Measurements from ENCODE around the gene DCANP1.

DNA sequence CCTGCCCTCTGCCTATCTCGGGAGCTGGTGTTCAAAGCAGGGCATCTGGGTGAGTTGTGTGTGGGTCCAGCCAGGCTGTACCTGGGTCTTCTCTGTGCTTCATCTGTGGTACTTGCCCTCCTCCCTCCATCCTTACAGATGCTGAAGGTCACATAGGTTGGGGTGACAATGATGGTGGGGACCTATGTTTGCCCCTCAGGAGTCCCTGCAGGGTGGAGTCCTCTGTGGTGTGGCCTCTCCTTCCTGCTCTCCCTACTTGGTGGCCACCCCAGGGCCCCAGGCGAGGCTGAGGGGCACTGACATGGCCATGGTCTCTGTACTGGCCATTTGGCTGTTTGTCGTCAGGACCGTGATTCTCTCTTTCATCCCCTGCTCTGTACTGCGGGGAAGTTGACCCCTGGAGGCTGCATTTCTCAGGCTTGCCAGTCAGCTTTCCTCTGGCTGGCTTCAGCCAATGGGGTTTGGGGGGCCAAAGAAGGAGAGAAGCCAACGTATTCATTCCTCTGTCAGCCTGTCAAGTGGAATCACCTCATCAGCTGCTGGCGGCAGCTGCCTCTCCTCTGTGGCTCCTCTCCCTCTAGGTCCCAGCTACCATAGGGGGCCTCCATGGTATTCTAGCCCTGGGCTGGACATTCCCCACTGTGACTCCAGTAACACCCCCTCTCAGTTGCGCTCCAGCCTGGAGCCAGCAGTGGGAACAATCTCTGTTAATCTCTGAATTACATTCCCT, 4.6 kb downstream of the DCANP1 start:
- no peak for TF ChIP-seq ARNTL (CRISPR knock-in tag; IDR thresholded peaks at IDR 0.05; ENCODE audit: borderline replicate concordance, low read depth)
- no peak for TF ChIP-seq ZFP30 (CRISPR knock-in tag; IDR thresholded peaks at IDR 0.05)
- TF ChIP-seq TCF4 (CRISPR knock-in tag; IDR thresholded peaks at IDR 0.05; ENCODE audit: borderline replicate concordance): no peak
- TF ChIP-seq SNAI2 (CRISPR knock-in tag; IDR thresholded peaks at IDR 0.05): no peak
- no peak for TF ChIP-seq ZFP3 (CRISPR knock-in tag; IDR thresholded peaks at IDR 0.05)
- TF ChIP-seq, protein P1, sequence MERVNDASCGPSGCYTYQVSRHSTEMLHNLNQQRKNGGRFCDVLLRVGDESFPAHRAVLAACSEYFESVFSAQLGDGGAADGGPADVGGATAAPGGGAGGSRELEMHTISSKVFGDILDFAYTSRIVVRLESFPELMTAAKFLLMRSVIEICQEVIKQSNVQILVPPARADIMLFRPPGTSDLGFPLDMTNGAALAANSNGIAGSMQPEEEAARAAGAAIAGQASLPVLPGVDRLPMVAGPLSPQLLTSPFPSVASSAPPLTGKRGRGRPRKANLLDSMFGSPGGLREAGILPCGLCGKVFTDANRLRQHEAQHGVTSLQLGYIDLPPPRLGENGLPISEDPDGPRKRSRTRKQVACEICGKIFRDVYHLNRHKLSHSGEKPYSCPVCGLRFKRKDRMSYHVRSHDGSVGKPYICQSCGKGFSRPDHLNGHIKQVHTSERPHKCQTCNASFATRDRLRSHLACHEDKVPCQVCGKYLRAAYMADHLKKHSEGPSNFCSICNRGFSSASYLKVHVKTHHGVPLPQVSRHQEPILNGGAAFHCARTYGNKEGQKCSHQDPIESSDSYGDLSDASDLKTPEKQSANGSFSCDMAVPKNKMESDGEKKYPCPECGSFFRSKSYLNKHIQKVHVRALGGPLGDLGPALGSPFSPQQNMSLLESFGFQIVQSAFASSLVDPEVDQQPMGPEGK (CRISPR knock-in tag; IDR thresholded peaks at IDR 0.05; ENCODE audit: borderline replicate concordance): no peak
- TF ChIP-seq OSR1 (CRISPR knock-in tag; IDR thresholded peaks at IDR 0.05): no peak
- TF ChIP-seq TOX (CRISPR knock-in tag; IDR thresholded peaks at IDR 0.05; ENCODE audit: borderline replicate concordance): no peak
- TF ChIP-seq, protein P2, sequence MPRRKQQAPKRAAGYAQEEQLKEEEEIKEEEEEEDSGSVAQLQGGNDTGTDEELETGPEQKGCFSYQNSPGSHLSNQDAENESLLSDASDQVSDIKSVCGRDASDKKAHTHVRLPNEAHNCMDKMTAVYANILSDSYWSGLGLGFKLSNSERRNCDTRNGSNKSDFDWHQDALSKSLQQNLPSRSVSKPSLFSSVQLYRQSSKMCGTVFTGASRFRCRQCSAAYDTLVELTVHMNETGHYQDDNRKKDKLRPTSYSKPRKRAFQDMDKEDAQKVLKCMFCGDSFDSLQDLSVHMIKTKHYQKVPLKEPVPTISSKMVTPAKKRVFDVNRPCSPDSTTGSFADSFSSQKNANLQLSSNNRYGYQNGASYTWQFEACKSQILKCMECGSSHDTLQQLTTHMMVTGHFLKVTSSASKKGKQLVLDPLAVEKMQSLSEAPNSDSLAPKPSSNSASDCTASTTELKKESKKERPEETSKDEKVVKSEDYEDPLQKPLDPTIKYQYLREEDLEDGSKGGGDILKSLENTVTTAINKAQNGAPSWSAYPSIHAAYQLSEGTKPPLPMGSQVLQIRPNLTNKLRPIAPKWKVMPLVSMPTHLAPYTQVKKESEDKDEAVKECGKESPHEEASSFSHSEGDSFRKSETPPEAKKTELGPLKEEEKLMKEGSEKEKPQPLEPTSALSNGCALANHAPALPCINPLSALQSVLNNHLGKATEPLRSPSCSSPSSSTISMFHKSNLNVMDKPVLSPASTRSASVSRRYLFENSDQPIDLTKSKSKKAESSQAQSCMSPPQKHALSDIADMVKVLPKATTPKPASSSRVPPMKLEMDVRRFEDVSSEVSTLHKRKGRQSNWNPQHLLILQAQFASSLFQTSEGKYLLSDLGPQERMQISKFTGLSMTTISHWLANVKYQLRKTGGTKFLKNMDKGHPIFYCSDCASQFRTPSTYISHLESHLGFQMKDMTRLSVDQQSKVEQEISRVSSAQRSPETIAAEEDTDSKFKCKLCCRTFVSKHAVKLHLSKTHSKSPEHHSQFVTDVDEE (CRISPR knock-in tag; IDR thresholded peaks at IDR 0.05): no peak
- no peak for TF ChIP-seq ZC3H10 (CRISPR knock-in tag; IDR thresholded peaks at IDR 0.05)

All from SK-N-SH treated with all-trans-retinoic acid at 6 μM for 48 hours (cell line).